Osteoblast (primary cell): Measurements from ENCODE around the gene TRIM32. TPM values are rescaled to one million over a fixed set of nuclear protein-coding genes. Genes with fewer than 3 reads are reported as not detected.

Experiments used
- DNase-seq: peaks from one replicate; pipeline ENCODE4 v3.0.0; 2011; ENCODE audit warnings: low spot score, mixed read lengths; ENCODE audit not compliant: insufficient read length; ENCODE audit errors: missing footprints
- H2AFZ ChIP-seq: 2 replicates; pipeline ENCODE4 v1.6.0; 2011; ENCODE audit warnings: mild to moderate bottlenecking, low read length
- H3K27ac ChIP-seq: 2 replicates; pipeline ENCODE4 v1.5.1; 2011; ENCODE audit warnings: mild to moderate bottlenecking, low read depth, low read length, moderate library complexity
- H3K27me3 ChIP-seq: 2 replicates; pipeline ENCODE4 v1.6.0; 2012; ENCODE audit warnings: mild to moderate bottlenecking, control low read depth, inconsistent platforms, low read length, moderate library complexity; ENCODE audit not compliant: insufficient read depth
- H3K36me3 ChIP-seq: 2 replicates; pipeline ENCODE4 v1.5.1; 2011; ENCODE audit warnings: mild to moderate bottlenecking, low read length, control low read depth, moderate library complexity; ENCODE audit not compliant: insufficient read depth
- H3K4me1 ChIP-seq: 2 replicates; pipeline ENCODE4 v1.5.1; 2011; ENCODE audit warnings: mild to moderate bottlenecking, low read length, control low read depth, moderate library complexity; ENCODE audit not compliant: insufficient read depth
- H3K4me2 ChIP-seq: 2 replicates; pipeline ENCODE4 v1.6.0; 2011; ENCODE audit warnings: mild to moderate bottlenecking, low read length; ENCODE audit not compliant: insufficient read depth
- H3K4me3 ChIP-seq: fragments of 200-600 bp; sonication (generic); 3 replicates; pipeline ENCODE4 v1.5.1; 2012; ENCODE audit warnings: mild to moderate bottlenecking, low read length, inconsistent platforms; ENCODE audit not compliant: insufficient read depth
- H3K79me2 ChIP-seq: 2 replicates; pipeline ENCODE4 v1.6.0; 2012; ENCODE audit warnings: mild to moderate bottlenecking, low read length, control low read depth, inconsistent platforms; ENCODE audit not compliant: insufficient read depth
- H3K9me3 ChIP-seq: 2 replicates; pipeline ENCODE4 v1.5.1; 2011; ENCODE audit warnings: low read depth, low read length, control low read depth
- H4K20me1 ChIP-seq: 2 replicates; pipeline ENCODE4 v1.6.0; 2012; ENCODE audit warnings: mild to moderate bottlenecking, low read length, control low read depth; ENCODE audit not compliant: insufficient read depth
- total RNA-seq: library from RNA; depleted of rRNA; stranded (reverse); fragments of >200 nt; gene quantifications from 2 replicates; pipeline ENCODE4 v1.2.3, GENCODE V29; 2012
- TF ChIP-seq, protein P1 (sequence below): IDR thresholded peaks from 2 replicates; pipeline ENCODE4 v1.5.1; 2011; ENCODE audit warnings: mild to moderate bottlenecking, low read depth, low read length, moderate library complexity; ENCODE audit errors: extremely low read depth

The TRIM32 gene
- total RNA-seq, 1 donor, result 34.7 TPM

DNA sequence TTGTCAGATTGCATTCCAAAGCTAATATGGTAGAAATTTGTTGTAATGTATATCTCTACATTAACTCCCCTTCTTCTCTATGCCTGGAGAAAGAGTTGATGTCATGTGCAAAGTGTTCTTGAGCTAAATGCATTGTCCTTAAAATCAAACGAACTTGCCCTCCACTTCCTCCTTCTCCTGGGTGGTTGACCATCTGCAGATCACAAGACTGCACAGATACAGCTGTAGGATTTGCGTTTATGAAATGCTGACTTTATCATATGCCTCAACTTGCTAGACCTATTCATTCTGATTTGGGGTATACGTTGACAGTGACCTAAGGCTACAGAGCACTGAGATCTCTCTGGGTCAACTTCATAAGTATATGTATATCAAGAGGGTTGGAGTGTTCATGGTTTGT lies 8.3 kb downstream of the TRIM32 start:
- H3K36me3 ChIP-seq, result peaks cover 34% of the 10 kb centered on the region

DNA sequence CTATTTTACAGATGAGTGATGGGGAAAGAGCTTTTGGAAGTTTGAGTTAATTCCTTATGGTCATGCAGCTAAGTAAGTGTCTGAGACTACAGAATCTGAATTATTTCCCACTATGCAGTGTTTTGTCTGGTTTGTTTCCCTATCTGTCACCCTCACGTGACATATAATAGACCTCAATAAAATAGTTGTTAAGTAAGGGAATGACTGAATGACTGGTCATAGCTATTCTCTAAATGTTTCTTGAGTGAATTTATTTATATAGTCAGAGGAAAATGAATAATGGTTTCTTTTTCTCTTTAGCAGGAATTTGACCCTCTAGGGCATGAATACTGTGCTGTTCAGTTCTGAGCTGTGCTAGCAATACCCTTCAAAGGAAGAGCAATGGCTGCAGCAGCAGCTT lies 10.3 kb downstream of the TRIM32 start:
- Histone ChIP-seq H3K4me3 (no peak overlapping the region), H3K79me2 (peaks cover 89% of the 10 kb centered on the region), H2AFZ (no peak overlapping the region), H3K27ac (peak overlapping the region; percentile 69), H3K36me3 (peaks cover 43% of the 10 kb centered on the region), H3K27me3 (no peaks in the 10 kb centered on the region), H3K4me2 (peak overlapping the region; percentile 51), H3K9me3 (no peaks in the 10 kb centered on the region), H3K4me1 (peaks cover 44% of the 10 kb centered on the region), H4K20me1 (peaks cover 76% of the 10 kb centered on the region)
- DNase-seq, result peak; percentile 93
- TF ChIP-seq, protein P1, sequence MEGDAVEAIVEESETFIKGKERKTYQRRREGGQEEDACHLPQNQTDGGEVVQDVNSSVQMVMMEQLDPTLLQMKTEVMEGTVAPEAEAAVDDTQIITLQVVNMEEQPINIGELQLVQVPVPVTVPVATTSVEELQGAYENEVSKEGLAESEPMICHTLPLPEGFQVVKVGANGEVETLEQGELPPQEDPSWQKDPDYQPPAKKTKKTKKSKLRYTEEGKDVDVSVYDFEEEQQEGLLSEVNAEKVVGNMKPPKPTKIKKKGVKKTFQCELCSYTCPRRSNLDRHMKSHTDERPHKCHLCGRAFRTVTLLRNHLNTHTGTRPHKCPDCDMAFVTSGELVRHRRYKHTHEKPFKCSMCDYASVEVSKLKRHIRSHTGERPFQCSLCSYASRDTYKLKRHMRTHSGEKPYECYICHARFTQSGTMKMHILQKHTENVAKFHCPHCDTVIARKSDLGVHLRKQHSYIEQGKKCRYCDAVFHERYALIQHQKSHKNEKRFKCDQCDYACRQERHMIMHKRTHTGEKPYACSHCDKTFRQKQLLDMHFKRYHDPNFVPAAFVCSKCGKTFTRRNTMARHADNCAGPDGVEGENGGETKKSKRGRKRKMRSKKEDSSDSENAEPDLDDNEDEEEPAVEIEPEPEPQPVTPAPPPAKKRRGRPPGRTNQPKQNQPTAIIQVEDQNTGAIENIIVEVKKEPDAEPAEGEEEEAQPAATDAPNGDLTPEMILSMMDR, result no peak

More for the DNA sequence above, 8.3 kb downstream of the TRIM32 start:
- peaks cover 60% of the 10 kb centered on the region for H4K20me1 ChIP-seq
- no peak overlapping the region for H2AFZ ChIP-seq
- no peaks in the 10 kb centered on the region for H3K9me3 ChIP-seq
- peaks cover 38% of the 10 kb centered on the region for H3K4me1 ChIP-seq
- no peak for DNase-seq
- TF ChIP-seq, protein P1, result no peak
- H3K27me3 ChIP-seq, result no peaks in the 10 kb centered on the region
- H3K4me3 ChIP-seq, result no peak overlapping the region
- H3K79me2 ChIP-seq, result peaks cover 89% of the 10 kb centered on the region
- no peak overlapping the region for H3K4me2 ChIP-seq
- H3K27ac ChIP-seq, result no peak overlapping the region

DNA sequence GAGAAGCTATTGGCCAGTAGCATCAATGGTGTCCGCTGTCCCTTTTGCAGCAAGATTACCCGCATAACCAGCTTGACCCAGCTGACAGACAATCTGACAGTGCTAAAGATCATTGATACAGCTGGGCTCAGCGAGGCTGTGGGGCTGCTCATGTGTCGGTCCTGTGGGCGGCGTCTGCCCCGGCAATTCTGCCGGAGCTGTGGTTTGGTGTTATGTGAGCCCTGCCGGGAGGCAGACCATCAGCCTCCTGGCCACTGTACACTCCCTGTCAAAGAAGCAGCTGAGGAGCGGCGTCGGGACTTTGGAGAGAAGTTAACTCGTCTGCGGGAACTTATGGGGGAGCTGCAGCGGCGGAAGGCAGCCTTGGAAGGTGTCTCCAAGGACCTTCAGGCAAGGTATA lies 10.8 kb downstream of the TRIM32 start:
- peak overlapping the region; percentile 51 for H3K4me2 ChIP-seq
- no peaks in the 10 kb centered on the region for H3K9me3 ChIP-seq
- DNase-seq, result no peak
- no peaks in the 10 kb centered on the region for H3K27me3 ChIP-seq
- peaks cover 71% of the 10 kb centered on the region for H4K20me1 ChIP-seq
- no peak overlapping the region for H3K4me3 ChIP-seq
- peaks cover 39% of the 10 kb centered on the region for H3K4me1 ChIP-seq
- TF ChIP-seq, protein P1, result no peak
- peak overlapping the region; percentile 69 for H3K27ac ChIP-seq
- peaks cover 39% of the 10 kb centered on the region for H3K36me3 ChIP-seq
- peaks cover 88% of the 10 kb centered on the region for H3K79me2 ChIP-seq
- H2AFZ ChIP-seq, result no peak overlapping the region

DNA sequence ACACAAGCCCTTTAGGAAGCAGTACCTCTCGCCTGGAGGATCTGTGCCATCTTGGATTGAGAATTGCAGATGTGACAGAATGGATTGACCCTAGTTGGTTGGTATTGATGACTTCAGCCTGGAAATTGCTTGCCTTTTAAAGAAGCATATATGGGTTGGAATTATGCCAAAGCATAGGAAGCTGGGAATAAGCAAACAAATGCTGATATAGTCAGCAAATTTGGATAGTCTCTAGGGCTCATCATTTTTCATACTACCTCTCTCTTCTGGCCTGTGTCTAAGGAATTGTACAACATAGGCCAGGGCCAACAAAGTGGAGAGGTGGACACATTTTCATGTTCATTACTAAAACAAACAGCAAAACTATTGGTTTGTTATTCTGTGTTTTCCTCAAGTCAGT lies 13.2 kb downstream of the TRIM32 start:
- no peak overlapping the region for H3K4me3 ChIP-seq
- peaks cover 71% of the 10 kb centered on the region for H3K79me2 ChIP-seq
- DNase-seq, result no peak
- H3K27me3 ChIP-seq, result no peaks in the 10 kb centered on the region
- H3K36me3 ChIP-seq, result peaks cover 39% of the 10 kb centered on the region
- no peak overlapping the region for H3K4me2 ChIP-seq
- H2AFZ ChIP-seq, result no peak overlapping the region
- no peaks in the 10 kb centered on the region for H3K9me3 ChIP-seq
- TF ChIP-seq, protein P1, result no peak
- no peak overlapping the region for H3K27ac ChIP-seq
- peaks cover 60% of the 10 kb centered on the region for H4K20me1 ChIP-seq
- H3K4me1 ChIP-seq, result peaks cover 26% of the 10 kb centered on the region
